Keratinocyte (primary cell): ENCODE results near the gene ISOC2. TPM values are rescaled to one million over a fixed set of nuclear protein-coding genes. Genes with fewer than 3 reads are reported as not detected.

Experiments used
- DNase-seq: peaks from one replicate; pipeline ENCODE4 v3.0.0-alpha.2; 2011; ENCODE audit warnings: low read depth, missing footprints, low spot score
- FAIRE-seq: peaks from 2 replicates; lab custom pipeline; 2011; peaks lifted over from hg19 to GRCh38; lab: Jason Lieb, UNC
- H2AFZ ChIP-seq: 2 replicates; pipeline ENCODE4 v1.6.0; 2012; ENCODE audit warnings: low read length, control low read depth, inconsistent platforms; ENCODE audit not compliant: control insufficient read depth
- H3K27ac ChIP-seq: 2 replicates; pipeline ENCODE4 v1.5.1; 2011; ENCODE audit warnings: low read length; ENCODE audit not compliant: control insufficient read depth, insufficient read depth
- H3K27me3 ChIP-seq: 3 replicates; pipeline ENCODE4 v1.6.0; 2011; ENCODE audit warnings: low read length; ENCODE audit not compliant: control insufficient read depth, insufficient read depth; ENCODE audit errors: extremely low read depth
- H3K36me3 ChIP-seq, 2 experiments: 2 replicates in 1 of 2; 3 replicates in 1 of 2; pipeline ENCODE4 v1.5.1; 2011; ENCODE audit warnings: low read length in 2 of 2, mild to moderate bottlenecking in 1 of 2; ENCODE audit not compliant: control insufficient read depth in 2 of 2, insufficient read depth in 2 of 2; ENCODE audit errors: extremely low read depth in 1 of 2
- H3K4me1 ChIP-seq: 3 replicates; pipeline ENCODE4 v1.5.1; 2011; ENCODE audit warnings: low read length; ENCODE audit not compliant: control insufficient read depth, insufficient read depth; ENCODE audit errors: extremely low read depth
- H3K4me2 ChIP-seq: 3 replicates; pipeline ENCODE4 v1.6.0; 2011; ENCODE audit warnings: low read depth, low read length; ENCODE audit not compliant: control insufficient read depth, insufficient read depth; ENCODE audit errors: extremely low read depth
- H3K4me3 ChIP-seq, 3 experiments: fragments of 200-600 bp in 1 of 3; sonication (generic) in 1 of 3; 2 replicates in 2 of 3; 3 replicates in 1 of 3; pipeline ENCODE4 v1.5.1; 2011 to 2016; ENCODE audit warnings: low read length in 3 of 3, mild to moderate bottlenecking in 3 of 3, control low read depth in 2 of 3, inconsistent platforms in 1 of 3, low read depth in 1 of 3, mixed read lengths in 1 of 3, mixed run types in 1 of 3, moderate library complexity in 1 of 3; ENCODE audit not compliant: control insufficient read depth in 2 of 3, insufficient read depth in 2 of 3; ENCODE audit errors: extremely low read depth in 1 of 3
- H3K79me2 ChIP-seq: 2 replicates; pipeline ENCODE4 v1.6.0; 2012; ENCODE audit warnings: low read length; ENCODE audit not compliant: control insufficient read depth, insufficient read depth
- H3K9ac ChIP-seq: 3 replicates; pipeline ENCODE4 v1.6.0; 2011; ENCODE audit warnings: low read length; ENCODE audit not compliant: control insufficient read depth, insufficient read depth; ENCODE audit errors: extremely low read depth
- H3K9me1 ChIP-seq: 3 replicates; pipeline ENCODE4 v1.6.0; 2011; ENCODE audit warnings: low read length; ENCODE audit not compliant: control insufficient read depth, insufficient read depth; ENCODE audit errors: extremely low read depth
- H3K9me3 ChIP-seq: 2 replicates; pipeline ENCODE4 v1.5.1; 2012; ENCODE audit warnings: low read depth, low read length; ENCODE audit not compliant: control insufficient read depth
- H4K20me1 ChIP-seq: 3 replicates; pipeline ENCODE4 v1.6.0; 2011; ENCODE audit warnings: low read length; ENCODE audit not compliant: control insufficient read depth, insufficient read depth; ENCODE audit errors: extremely low read depth
- CTCF ChIP-seq, 3 experiments: IDR thresholded peaks in 1 of 3; conservative IDR thresholded peaks in 1 of 3; optimal IDR thresholded peaks in 1 of 3; 2 replicates in 2 of 3; 3 replicates in 1 of 3; pipeline versions ENCODE3 to v1.5.1; 2011; ENCODE audit warnings: low read length in 3 of 3, mild to moderate bottlenecking in 3 of 3, moderate library complexity in 2 of 3, control low read depth in 1 of 3, inconsistent platforms in 1 of 3; ENCODE audit not compliant: insufficient read depth in 2 of 3; ENCODE audit errors: extremely low read depth in 1 of 3
- EZH2 ChIP-seq: IDR thresholded peaks from one replicate; pipeline ENCODE4 v1.6.1; 2012; ENCODE audit warnings: inconsistent platforms, mild to moderate bottlenecking, low read length, moderate library complexity
- dilution Hi-C: fragments of 300-500 bp; cut with MboI; formaldehyde crosslinking; loops from one replicate; pipeline ENCODE4 v1.7.0; 2020; ENCODE audit warnings: low sequenced_read_pairs; ENCODE audit not compliant: extremely low pct_ligation_motif_present
- polyA plus RNA-seq, 5 experiments: library from polyadenylated mRNA; depleted of rRNA in 3 of 5; stranded (reverse) in 3 of 5; stranded (forward) in 1 of 5; unstranded in 1 of 5; fragments of >200 nt; gene quantifications; 1 replicate in 1 of 5; 2 replicates in 3 of 5; 3 replicates in 1 of 5; pipeline versions ENCODE4 v1.2.1 to v1.2.3, GENCODE V29; 2011 to 2012; ENCODE audit warnings: missing spikeins in 2 of 5, low read depth in 1 of 5, low replicate concordance in 1 of 5

ISOC2 gene
- polyA plus RNA-seq, 1 donor (not counting 4 experiments of a cell fraction or from before 2014, with no cell fraction given): 24.5 TPM

- DNase-seq (no peak), FAIRE-seq (no peak)
- H3K36me3 ChIP-seq: no peaks in the 10 kb centered on the region
- no peaks in the 10 kb centered on the region for H3K9me1 ChIP-seq
- H3K4me2 ChIP-seq: no peak overlapping the region
- no peak overlapping the region for H3K27ac ChIP-seq
- peaks cover 6% of the 10 kb centered on the region for H3K27me3 ChIP-seq
- no peak for TF ChIP-seq EZH2
- no peak for TF ChIP-seq CTCF (optimal IDR thresholded peaks at IDR 0.05 in 1 of 3, IDR thresholded peaks at IDR 0.05 in 1 of 3, conservative IDR thresholded peaks at IDR 0.05 in 1 of 3; ENCODE audit: extremely low read depth in 1 of 3, insufficient read depth in 2 of 3, low read length in 3 of 3)
- H3K9ac ChIP-seq: no peak overlapping the region
- dilution Hi-C loops: no loop called here
- peaks cover 4% of the 10 kb centered on the region for H3K4me1 ChIP-seq
- no peak overlapping the region for H3K4me3 ChIP-seq
- no peak overlapping the region for H2AFZ ChIP-seq
- H3K9me3 ChIP-seq: no peaks in the 10 kb centered on the region
- H3K79me2 ChIP-seq: no peaks in the 10 kb centered on the region
- H4K20me1 ChIP-seq: no peaks in the 10 kb centered on the region
Observed at GRCh38 chr19:55419624-55420236, 41.7 kb downstream of the ISOC2 start.

- Histone ChIP-seq H3K27me3 (peaks cover 3% of the 10 kb centered on the region), H3K36me3 (no peaks in the 10 kb centered on the region), H3K27ac (no peak overlapping the region), H3K4me2 (no peak overlapping the region), H3K9me1 (no peaks in the 10 kb centered on the region), H3K79me2 (no peaks in the 10 kb centered on the region), H4K20me1 (no peaks in the 10 kb centered on the region), H3K4me1 (peaks cover 4% of the 10 kb centered on the region), H2AFZ (no peak overlapping the region), H3K4me3 (no peak overlapping the region), H3K9me3 (no peaks in the 10 kb centered on the region), H3K9ac (no peak overlapping the region)
- FAIRE-seq: no peak
- DNase-seq: no peak
- dilution Hi-C loops: no loop called here
- TF ChIP-seq EZH2 (no peak), CTCF (optimal IDR thresholded peaks at IDR 0.05 in 1 of 3, IDR thresholded peaks at IDR 0.05 in 1 of 3, conservative IDR thresholded peaks at IDR 0.05 in 1 of 3; ENCODE audit: extremely low read depth in 1 of 3, insufficient read depth in 2 of 3, low read length in 3 of 3) (no peak)
Observed at GRCh38 chr19:55419103-55419502, 42.3 kb downstream of the ISOC2 start.
